ACC112 (cell line): ENCODE results near the gene ALDH1L1.

ENCODE experiments used
- H2AFZ ChIP-seq: fragments of 200-600 bp; sonication (generic); one replicate; pipeline ENCODE4 v1.6.0; 2017; ENCODE audit warnings: antibody characterized with exemption, low read length; ENCODE audit not compliant: unreplicated experiment
- H3K27ac ChIP-seq: fragments of 200-600 bp; sonication (generic); 2 replicates; pipeline ENCODE4 v1.5.1; 2014; ENCODE audit warnings: low read depth, mild to moderate bottlenecking, antibody characterized with exemption, low read length, moderate library complexity
- H3K27me3 ChIP-seq: fragments of 200-600 bp; sonication (generic); 2 replicates; pipeline ENCODE4 v1.6.1; 2014; ENCODE audit warnings: mild to moderate bottlenecking, antibody characterized with exemption, low read length, moderate library complexity, mixed read lengths; ENCODE audit not compliant: insufficient read depth
- H3K36me3 ChIP-seq: fragments of 200-600 bp; sonication (generic); 2 replicates; pipeline ENCODE4 v1.6.1; 2016; ENCODE audit warnings: mild to moderate bottlenecking, antibody characterized with exemption, low read length, moderate library complexity, mixed read lengths; ENCODE audit not compliant: insufficient read depth
- H3K4me1 ChIP-seq: fragments of 200-600 bp; sonication (generic); one replicate; pipeline ENCODE4 v1.6.1; 2016; ENCODE audit warnings: low read length, mixed read lengths; ENCODE audit not compliant: insufficient read depth, unreplicated experiment, control insufficient read depth
- H3K4me3 ChIP-seq: fragments of 200-600 bp; sonication (generic); 2 replicates; pipeline ENCODE4 v1.5.1; 2014; ENCODE audit warnings: mild to moderate bottlenecking, low read depth, low read length
- H3K79me2 ChIP-seq: fragments of 200-600 bp; sonication (generic); one replicate; pipeline ENCODE4 v1.6.0; 2016; ENCODE audit warnings: low read length; ENCODE audit not compliant: control insufficient read depth, unreplicated experiment, insufficient read depth

ALDH1L1 gene

GRCh38 chr3:126126286-126126685 lies 54.1 kb downstream of the ALDH1L1 start:
- peaks cover 10% of the 10 kb centered on the region for H3K4me1 ChIP-seq
- no peaks in the 10 kb centered on the region for H3K79me2 ChIP-seq
- H2AFZ ChIP-seq = no peak overlapping the region
- no peak overlapping the region for H3K27ac ChIP-seq
- peaks cover 8% of the 10 kb centered on the region; the same call in 1 of the 2 replicates for H3K27me3 ChIP-seq
- H3K36me3 ChIP-seq = no peaks in the 10 kb centered on the region
- H3K4me3 ChIP-seq = no peak overlapping the region

- H3K27me3 ChIP-seq = peaks cover 11% of the 10 kb centered on the region; the same call in 1 of the 2 replicates
- H2AFZ ChIP-seq = no peak overlapping the region
- no peak overlapping the region for H3K27ac ChIP-seq
- H3K36me3 ChIP-seq = no peaks in the 10 kb centered on the region
- no peaks in the 10 kb centered on the region for H3K79me2 ChIP-seq
- H3K4me3 ChIP-seq = no peak overlapping the region
- H3K4me1 ChIP-seq = peaks cover 10% of the 10 kb centered on the region
These were observed 54.6 kb downstream of the ALDH1L1 start for GRCh38 chr3:126125781-126126251.

GRCh38 chr3:126125341-126125740 lies 55.0 kb downstream of the ALDH1L1 start:
- Histone ChIP-seq H3K27me3 (peaks cover 12% of the 10 kb centered on the region), H3K4me3 (no peak overlapping the region), H2AFZ (no peak overlapping the region), H3K27ac (no peak overlapping the region), H3K79me2 (no peaks in the 10 kb centered on the region), H3K4me1 (peaks cover 10% of the 10 kb centered on the region), H3K36me3 (no peaks in the 10 kb centered on the region)

GRCh38 chr3:126124896-126125295 lies 55.5 kb downstream of the ALDH1L1 start:
- Histone ChIP-seq H3K36me3 (no peaks in the 10 kb centered on the region), H3K4me3 (no peak overlapping the region), H3K27ac (no peak overlapping the region)

GRCh38 chr3:126124148-126124868 lies 56.1 kb downstream of the ALDH1L1 start:
- Histone ChIP-seq H3K36me3 (no peaks in the 10 kb centered on the region), H3K27me3 (peaks cover 22% of the 10 kb centered on the region), H3K79me2 (no peaks in the 10 kb centered on the region), H3K27ac (no peak overlapping the region), H2AFZ (no peak overlapping the region), H3K4me3 (no peak overlapping the region), H3K4me1 (peaks cover 3% of the 10 kb centered on the region)

More at GRCh38 chr3:126124896-126125295, 55.5 kb downstream of the ALDH1L1 start:
- H3K79me2 ChIP-seq = no peaks in the 10 kb centered on the region
- peaks cover 9% of the 10 kb centered on the region for H3K4me1 ChIP-seq
- no peak overlapping the region for H2AFZ ChIP-seq
- H3K27me3 ChIP-seq = peaks cover 16% of the 10 kb centered on the region

- Histone ChIP-seq H3K27ac (no peak overlapping the region), H3K79me2 (no peaks in the 10 kb centered on the region), H3K4me3 (no peak overlapping the region), H3K27me3 (peaks cover 36% of the 10 kb centered on the region), H2AFZ (no peak overlapping the region), H3K36me3 (no peaks in the 10 kb centered on the region), H3K4me1 (no peaks in the 10 kb centered on the region)
These were observed 58.8 kb downstream of the ALDH1L1 start for GRCh38 chr3:126121632-126122031.

GRCh38 chr3:126121074-126121473 lies 59.3 kb downstream of the ALDH1L1 start:
- Histone ChIP-seq H3K27me3 (peaks cover 36% of the 10 kb centered on the region), H3K4me1 (no peaks in the 10 kb centered on the region), H3K79me2 (no peaks in the 10 kb centered on the region), H2AFZ (no peak overlapping the region), H3K36me3 (no peaks in the 10 kb centered on the region), H3K27ac (no peak overlapping the region), H3K4me3 (no peak overlapping the region)

GRCh38 chr3:126119976-126120375 lies 60.4 kb downstream of the ALDH1L1 start:
- peaks cover 36% of the 10 kb centered on the region for H3K27me3 ChIP-seq
- no peak overlapping the region for H3K4me3 ChIP-seq
- H2AFZ ChIP-seq = no peak overlapping the region
- H3K4me1 ChIP-seq = no peaks in the 10 kb centered on the region
- no peaks in the 10 kb centered on the region for H3K79me2 ChIP-seq
- H3K36me3 ChIP-seq = no peaks in the 10 kb centered on the region
- no peak overlapping the region for H3K27ac ChIP-seq

GRCh38 chr3:126119008-126119675 lies 61.2 kb downstream of the ALDH1L1 start:
- H3K4me1 ChIP-seq = no peaks in the 10 kb centered on the region
- H3K79me2 ChIP-seq = no peaks in the 10 kb centered on the region
- H3K36me3 ChIP-seq = no peaks in the 10 kb centered on the region
- peaks cover 36% of the 10 kb centered on the region for H3K27me3 ChIP-seq
- H3K27ac ChIP-seq = no peak overlapping the region
- H2AFZ ChIP-seq = no peak overlapping the region
- no peak overlapping the region for H3K4me3 ChIP-seq

GRCh38 chr3:126118591-126118990 lies 61.8 kb downstream of the ALDH1L1 start:
- H3K79me2 ChIP-seq = no peaks in the 10 kb centered on the region
- no peak overlapping the region for H2AFZ ChIP-seq
- H3K36me3 ChIP-seq = no peaks in the 10 kb centered on the region
- peaks cover 36% of the 10 kb centered on the region for H3K27me3 ChIP-seq
- no peak overlapping the region for H3K4me3 ChIP-seq
- no peak overlapping the region for H3K27ac ChIP-seq
- H3K4me1 ChIP-seq = no peaks in the 10 kb centered on the region

GRCh38 chr3:126117786-126118185 lies 62.6 kb downstream of the ALDH1L1 start:
- Histone ChIP-seq H3K4me1 (no peaks in the 10 kb centered on the region), H2AFZ (no peak overlapping the region), H3K27me3 (peaks cover 36% of the 10 kb centered on the region), H3K27ac (no peak overlapping the region), H3K4me3 (no peak overlapping the region), H3K36me3 (no peaks in the 10 kb centered on the region), H3K79me2 (no peaks in the 10 kb centered on the region)
